Hepatic stellate cell (primary cell): ENCODE results near the gene RTF1.
"Not testable (repeated sequence)": the region's sequence is repeated elsewhere in the genome, so short reads cannot be mapped to it uniquely, and the experiment has no call there.

Source experiments
- DNase-seq: peaks from one replicate; pipeline ENCODE4 v3.0.0; 2011; ENCODE audit warnings: low spot score

RTF1 gene

DNA sequence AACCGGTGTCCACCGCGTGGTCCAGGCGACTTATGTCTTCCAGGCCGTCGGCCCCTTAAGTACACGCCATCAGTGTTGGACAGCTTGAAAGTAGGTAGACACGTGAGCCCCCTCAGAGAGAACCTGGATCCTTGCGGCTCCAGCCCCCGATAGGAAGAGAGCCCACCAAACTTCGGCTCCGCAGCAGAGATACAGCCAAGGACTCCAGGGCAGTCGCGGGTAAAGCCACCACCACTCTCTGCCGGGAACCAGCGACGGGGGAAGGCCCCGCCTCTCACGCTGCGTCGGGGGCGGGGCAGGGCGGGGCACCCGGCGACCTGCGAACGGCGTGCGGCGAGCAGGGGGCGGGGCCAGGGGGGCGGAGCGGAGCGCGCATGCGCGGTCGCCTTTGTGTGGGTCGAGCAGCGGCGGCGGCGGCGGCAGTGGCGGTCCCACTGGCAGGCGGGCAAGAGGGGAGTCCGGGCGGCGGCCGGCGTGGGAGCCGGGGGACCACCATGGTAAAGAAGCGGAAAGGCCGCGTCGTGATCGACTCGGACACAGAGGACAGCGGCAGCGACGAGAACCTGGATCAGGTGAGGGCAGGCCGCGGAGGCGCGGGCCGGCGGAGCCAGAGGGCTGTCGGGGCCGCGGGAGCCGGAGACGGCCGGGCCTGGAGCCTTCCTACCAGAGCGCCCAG is at the start of gene RTF1:
Gene RTF1 (plus strand): TSS at position 354 of the 676 bp plus-strand sequence. CDS start 21 bp downstream, at position 375.
- peak; percentile 93 for DNase-seq

DNA sequence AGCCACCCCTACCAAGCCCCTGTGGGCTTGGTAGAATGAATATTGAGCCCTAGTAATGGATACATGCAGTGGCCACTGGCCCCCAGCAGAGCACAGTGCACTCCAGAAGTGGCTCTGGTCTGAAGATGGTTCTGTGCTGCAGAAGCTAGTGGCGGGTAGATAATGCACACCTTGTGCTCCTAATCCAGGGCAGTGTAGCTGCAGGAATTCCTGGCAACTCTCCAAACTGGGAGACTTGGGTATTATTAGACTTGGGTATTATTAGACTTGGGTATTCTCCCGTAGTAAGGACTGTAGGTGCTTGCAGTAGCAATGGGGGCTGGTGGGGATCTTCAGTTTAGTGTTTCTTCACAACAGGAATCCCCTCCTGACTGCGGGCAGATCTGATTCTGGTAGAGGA is 49.5 kb upstream of the RTF1 start:
- DNase-seq = no peak

DNA sequence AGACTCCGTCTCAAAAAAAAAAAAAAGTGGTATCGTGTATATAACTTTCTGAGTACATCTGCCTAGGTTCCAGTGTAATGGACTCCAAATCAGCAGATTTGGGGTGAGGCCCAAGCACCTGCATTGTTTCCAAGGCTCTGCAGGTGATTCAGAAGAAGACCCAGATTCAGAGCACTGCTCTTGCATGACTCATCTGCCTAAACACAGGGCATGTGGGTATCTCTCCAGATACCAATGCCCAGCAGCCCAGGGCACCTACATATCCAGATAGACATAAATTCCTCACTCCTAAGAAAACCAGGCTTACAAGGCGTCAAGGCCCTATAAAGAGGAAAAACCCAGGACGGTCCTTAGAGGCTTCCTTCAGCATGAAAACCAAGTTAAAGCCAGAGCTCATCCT is 38.9 kb upstream of the RTF1 start:
- no peak for DNase-seq

DNA sequence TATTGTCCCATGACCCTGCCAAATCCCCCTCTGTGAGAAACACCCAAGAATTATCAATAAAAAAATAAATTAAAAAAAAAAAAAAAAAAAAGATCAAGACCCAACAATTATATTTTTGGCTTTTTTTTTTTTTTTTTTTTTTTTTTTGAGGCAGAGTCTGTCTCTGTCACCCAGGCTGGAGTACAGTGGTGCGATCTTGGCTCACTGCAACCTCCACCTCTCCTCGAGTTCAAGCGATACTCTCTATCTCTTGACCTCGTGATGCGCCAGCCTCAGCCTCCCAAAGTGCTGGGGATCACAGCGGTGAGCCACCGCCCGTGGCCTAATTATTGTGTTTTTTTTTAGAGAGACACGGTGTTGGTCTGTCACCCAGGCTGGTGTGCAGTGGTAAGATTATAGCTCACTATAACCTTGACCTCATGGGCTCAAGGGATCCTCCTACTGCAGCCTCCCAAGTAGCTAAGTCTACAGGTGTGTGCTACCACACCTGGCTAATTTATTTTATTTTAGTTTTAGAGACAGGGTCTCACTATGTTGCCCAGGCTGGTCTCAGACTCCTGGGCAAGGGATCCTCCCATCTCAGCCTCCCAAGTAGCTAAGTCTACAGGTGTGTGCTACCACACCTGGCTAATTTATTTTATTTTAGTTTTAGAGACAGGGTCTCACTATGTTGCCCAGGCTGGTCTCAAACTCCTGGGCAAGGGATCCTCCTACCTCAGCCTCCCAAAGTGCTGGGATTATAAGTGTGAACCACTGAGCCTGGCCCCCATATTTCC is 32.7 kb upstream of the RTF1 start:
- DNase-seq = not testable (repeated sequence)

GRCh38 chr15:41387646-41388045 is 29.2 kb upstream of the RTF1 start:
- DNase-seq = no peak

- DNase-seq = no peak
These were observed 24.2 kb upstream of the RTF1 start for GRCh38 chr15:41392659-41393058.

DNA sequence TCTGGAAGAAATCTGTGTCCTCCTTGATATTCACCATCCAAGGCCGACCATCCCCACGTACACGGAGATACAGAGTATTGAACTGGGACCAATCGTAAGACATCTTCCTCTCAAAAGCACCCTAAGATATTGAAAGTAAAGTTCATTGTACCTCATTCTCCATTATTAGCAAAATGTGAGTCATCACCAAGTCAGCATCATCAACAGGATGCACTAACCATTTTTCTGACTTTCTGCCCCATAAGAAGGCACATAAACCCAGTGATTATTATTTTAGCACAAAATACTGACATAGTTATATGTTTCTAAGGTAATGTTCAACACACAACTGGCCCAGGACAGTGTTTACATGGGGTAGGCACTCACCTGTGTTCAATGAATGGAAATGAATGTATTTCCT is 22.0 kb upstream of the RTF1 start:
- no peak for DNase-seq

GRCh38 chr15:41396111-41396510 is 20.8 kb upstream of the RTF1 start:
- no peak for DNase-seq

GRCh38 chr15:41401904-41402267 is 15.0 kb upstream of the RTF1 start:
- peak; percentile 29 for DNase-seq

- DNase-seq = no peak
These were observed 9.6 kb upstream of the RTF1 start for GRCh38 chr15:41407341-41407740.

DNA sequence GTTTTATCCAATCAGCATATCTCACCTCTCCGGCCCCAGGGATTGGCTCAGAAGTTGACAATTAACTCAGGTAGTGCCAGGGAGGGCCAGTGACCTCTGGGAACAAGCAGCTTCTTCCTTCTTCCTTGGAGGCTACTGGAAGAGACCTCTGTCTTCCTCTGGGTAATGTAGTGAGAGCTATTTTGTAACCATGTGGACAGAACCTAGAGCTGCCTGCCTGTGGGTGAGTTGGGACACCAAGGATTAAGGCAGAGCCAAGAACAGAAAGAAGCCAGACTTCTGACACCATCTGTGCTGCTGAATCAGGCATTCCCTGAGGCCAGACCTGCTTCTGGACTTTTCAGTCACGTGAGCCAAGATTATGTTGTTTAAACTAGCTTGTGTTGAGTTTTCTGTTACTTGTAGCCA is 8.7 kb upstream of the RTF1 start:
- peak; percentile 21 for DNase-seq

DNA sequence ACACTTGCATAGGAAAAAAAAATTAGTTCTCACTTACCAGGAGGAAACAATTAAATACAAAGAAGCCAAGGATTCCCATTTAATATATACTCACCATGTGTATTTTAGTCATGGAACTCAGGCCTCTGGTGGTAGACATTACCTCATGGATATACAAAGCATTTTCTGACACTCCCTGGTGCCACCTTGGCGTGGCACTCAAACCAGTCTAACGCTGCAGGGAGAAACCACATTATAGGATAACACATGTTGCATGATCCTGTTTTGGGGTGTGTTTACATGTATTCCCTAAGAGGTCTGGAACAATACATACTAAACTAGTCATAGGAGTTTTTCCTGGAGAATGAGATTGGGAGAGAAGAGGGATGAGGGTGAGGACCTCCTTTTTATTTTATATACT is 5.9 kb upstream of the RTF1 start:
- DNase-seq = no peak

DNA sequence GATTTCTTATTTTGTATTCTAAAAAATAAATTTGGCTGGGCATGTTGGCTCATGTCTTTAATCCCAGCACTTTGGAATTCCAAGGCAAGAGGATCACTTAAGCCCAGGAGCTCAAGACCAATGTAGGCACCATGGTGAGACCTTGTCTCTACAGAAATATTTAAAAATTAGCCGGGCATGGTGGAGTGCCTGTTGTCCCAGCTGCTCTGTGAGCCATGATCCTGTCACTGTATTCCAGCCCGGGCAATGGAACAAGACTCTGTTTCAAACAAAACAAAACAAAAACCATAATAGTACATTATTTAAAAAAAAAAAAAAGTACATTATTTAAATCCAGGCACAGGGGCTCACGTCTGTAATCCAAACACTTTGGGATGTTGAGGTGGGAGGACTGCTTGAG is 5.5 kb upstream of the RTF1 start:
- DNase-seq = no peak

GRCh38 chr15:41416128-41416741 is 660 bp upstream of the RTF1 start:
- no peak for DNase-seq

DNA sequence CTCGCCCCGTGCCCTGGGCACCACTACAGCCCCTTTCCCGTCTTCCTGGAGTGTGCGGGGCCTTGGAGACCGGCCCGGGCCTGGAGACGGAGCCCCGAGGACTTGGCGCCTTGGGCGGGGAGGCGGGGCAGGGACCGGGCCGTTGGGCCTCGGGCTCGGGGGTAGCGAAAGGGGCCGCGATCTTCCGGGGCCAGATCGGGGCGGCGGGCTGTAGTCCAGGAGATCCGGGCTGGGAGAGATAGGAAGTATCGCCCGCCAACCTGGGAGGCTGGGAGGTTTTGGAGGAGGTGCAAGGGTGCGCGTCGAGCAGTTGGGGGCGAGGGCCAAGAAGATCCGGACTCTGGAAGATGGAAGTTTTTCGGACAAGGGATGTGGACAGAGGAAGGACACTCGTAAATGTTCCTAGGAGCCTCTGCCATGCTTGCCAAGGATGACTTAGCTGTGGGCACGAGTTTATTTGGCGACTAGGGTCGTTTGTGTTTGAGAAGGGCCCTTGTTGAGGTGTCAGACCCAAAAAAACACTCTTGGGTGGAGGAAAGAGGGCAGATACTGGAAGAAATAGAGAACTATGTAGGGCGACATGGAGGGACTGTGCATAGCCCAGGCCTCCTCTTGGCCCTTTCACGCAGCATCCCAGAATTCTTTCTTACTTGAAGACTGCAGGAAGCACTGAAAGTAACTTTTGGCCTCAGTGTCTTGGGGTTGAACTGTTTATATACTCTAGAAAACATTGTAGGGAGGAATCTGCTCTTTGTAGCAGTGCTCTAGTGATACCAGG is 712 bp downstream of the RTF1 start:
- DNase-seq = peak; percentile 48

- DNase-seq = no peak
These were observed 7.2 kb downstream of the RTF1 start for GRCh38 chr15:41423979-41424659.

- DNase-seq = no peak
These were observed 7.9 kb downstream of the RTF1 start for GRCh38 chr15:41424809-41425208.

DNA sequence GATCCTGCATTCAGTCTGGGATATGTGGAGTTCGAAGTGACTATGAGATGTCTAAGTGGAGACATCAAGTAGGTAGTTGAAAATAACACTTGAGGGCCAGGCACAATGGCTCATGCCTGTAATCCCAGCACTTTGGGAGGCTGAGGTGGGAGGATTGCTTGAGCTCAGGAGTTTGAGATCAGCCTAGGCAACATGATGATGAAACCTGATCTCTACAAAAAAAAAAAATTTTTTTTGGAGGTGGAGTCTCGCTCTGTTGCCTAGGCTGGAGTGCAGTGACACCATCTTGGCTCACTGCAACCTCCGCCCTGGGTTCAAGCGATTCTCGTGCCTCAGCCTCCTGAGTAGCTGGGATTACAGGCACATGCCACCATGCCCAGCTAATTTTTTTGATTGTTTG is 9.0 kb downstream of the RTF1 start:
- not testable (repeated sequence) for DNase-seq

GRCh38 chr15:41429003-41429890 is 12.4 kb downstream of the RTF1 start:
- DNase-seq = peak; percentile 21

DNA sequence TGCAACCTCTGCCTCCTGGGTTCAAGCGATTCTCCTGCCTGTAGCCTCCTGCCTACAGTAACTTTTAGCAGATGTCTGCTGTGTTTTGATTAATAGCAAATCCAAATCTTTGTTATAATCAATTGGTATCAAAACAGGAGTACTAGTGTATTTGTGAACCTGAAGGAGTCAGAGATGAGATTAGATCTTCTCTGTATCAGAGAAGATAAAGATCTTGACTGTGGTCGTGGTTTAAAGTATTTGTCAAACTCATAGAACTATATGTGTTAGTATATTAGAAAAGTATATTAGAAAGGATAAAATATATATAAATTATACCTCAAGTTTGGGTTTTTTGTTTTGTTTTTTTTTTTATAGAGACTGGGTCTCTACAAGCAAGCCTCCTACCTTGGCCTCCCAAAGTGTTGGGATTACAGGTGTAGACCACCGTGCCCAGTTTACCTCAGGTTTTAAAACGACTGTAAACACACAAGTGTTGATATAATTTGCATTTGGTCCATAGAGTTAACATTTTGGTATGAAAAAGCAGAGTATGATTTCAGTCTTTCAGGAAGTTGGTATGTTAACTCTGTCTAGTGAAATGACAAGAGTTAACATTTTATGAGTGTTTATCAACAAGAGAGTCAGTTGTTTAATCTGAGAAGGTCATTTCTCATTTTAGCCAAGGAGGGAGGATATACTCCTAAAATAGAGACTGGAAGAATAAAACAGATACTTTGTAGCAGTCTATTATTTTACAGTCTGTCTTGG is 18.3 kb downstream of the RTF1 start:
- no peak for DNase-seq
